Measurements from ENCODE around the gene CREB3L2.

CREB3L2 gene

GRCh38 chr7:137949416-137950262 is 52.2 kb downstream of the CREB3L2 start:
- DNase-seq, result no peak

GRCh38 chr7:137948845-137949330 is 53.0 kb downstream of the CREB3L2 start:
- no peak for DNase-seq

- DNase-seq, result no peak
Measured at GRCh38 chr7:137948083-137948844, 53.6 kb downstream of the CREB3L2 start.

- no peak for DNase-seq
Measured at GRCh38 chr7:137947046-137947445, 54.8 kb downstream of the CREB3L2 start.

- no peak for DNase-seq
Measured at GRCh38 chr7:137946011-137946410, 55.9 kb downstream of the CREB3L2 start.

- DNase-seq, result no peak
Measured at GRCh38 chr7:137944168-137944567, 57.7 kb downstream of the CREB3L2 start.

GRCh38 chr7:137943132-137943551 is 58.7 kb downstream of the CREB3L2 start:
- DNase-seq, result no peak

GRCh38 chr7:137942484-137943115 is 59.3 kb downstream of the CREB3L2 start:
- no peak for DNase-seq

GRCh38 chr7:137940656-137941518 is 61.0 kb downstream of the CREB3L2 start:
- no peak for DNase-seq

- no peak for DNase-seq
Measured at GRCh38 chr7:137940218-137940617, 61.7 kb downstream of the CREB3L2 start.

GRCh38 chr7:137937202-137937560 is 64.7 kb downstream of the CREB3L2 start:
- DNase-seq, result no peak

GRCh38 chr7:137936509-137937201 is 65.2 kb downstream of the CREB3L2 start:
- DNase-seq, result no peak

- no peak for DNase-seq
Measured at GRCh38 chr7:137935884-137936508, 65.9 kb downstream of the CREB3L2 start.

- no peak for DNase-seq
Measured at GRCh38 chr7:137934941-137935883, 66.7 kb downstream of the CREB3L2 start.

GRCh38 chr7:137934176-137934826 is 67.6 kb downstream of the CREB3L2 start:
- no peak for DNase-seq

GRCh38 chr7:137933270-137934017 is 68.4 kb downstream of the CREB3L2 start:
- no peak for DNase-seq

GRCh38 chr7:137932881-137933269 is 69.0 kb downstream of the CREB3L2 start:
- no peak for DNase-seq

- DNase-seq, result no peak
Measured at GRCh38 chr7:137931823-137932222, 70.1 kb downstream of the CREB3L2 start.

GRCh38 chr7:137930581-137930980 is 71.3 kb downstream of the CREB3L2 start:
- DNase-seq, result no peak

All from RPMI8226 (cell line).